ENCODE measurements around the gene LAD1.

The LAD1 gene

DNA sequence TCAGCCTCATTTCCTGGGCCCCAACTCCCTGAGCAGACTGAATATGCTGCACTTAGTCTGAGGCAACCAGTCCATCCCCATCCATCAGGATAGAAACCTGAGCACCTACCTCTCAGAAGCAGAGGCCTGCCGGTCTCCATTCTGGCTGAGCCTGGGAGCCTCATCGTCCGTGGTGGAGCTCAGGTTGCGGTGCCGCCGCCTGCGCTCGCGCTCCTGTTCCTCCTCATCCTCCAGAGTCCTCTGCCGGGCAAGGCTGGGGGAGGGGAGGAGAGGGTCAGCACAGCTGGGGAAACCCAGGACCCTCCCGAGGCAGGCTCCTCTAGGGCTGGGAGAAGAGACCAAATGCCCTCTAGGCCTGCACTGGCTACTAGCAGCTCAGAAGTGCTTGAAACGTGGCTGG, 10.1 kb downstream of the LAD1 start:
- DNase-seq, result no peak

DNA sequence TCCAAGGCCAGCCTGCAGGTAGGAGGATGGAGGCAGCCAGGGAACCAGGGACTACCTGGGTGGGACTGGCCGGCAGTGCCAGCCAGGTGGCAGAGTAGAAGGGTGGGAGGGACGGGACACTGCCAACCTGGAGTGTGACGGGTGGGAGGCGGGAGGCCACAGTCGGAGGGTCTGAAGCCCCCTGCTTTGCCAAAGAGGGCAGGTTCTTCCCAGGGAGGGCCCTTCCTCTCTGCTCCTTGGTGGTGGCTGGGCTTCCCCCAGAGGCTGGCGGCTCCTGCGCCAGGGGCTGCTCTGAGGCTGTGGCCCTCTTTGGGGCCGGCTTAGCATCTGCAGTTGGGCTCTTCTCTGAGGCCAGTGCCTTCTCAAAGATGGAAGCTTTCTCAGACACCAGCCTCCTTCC, 12.9 kb downstream of the LAD1 start:
- no peak for DNase-seq

DNA sequence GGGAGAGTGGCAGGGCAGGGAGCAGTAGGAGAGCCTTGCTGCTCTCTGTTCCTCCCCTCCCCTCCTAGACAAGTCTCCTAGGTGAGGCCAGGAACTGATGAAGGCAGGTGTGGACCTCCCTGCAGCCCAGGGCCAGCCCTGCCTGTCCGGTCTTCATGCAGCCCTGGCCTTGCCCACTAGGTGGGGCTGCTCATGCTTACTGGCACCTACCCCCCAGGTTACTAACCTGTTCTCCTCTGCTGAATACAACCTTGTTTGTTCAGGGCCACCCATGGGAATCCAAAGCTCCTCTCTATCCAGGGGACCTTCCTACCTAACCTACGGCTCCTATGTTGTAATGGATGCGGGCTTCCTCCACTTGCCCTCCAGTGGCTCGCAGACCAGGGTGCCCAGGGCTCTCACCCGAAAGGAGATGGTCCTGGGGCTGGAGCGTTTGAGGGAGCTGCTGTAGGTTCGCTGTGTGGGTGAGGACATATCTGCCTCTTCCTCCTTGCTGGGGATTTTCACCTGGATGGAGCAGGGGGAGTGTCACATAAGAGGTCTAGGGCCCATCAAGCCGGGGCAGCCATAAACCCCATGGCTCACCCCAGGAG, 13.7 kb downstream of the LAD1 start:
- DNase-seq, result no peak

DNA sequence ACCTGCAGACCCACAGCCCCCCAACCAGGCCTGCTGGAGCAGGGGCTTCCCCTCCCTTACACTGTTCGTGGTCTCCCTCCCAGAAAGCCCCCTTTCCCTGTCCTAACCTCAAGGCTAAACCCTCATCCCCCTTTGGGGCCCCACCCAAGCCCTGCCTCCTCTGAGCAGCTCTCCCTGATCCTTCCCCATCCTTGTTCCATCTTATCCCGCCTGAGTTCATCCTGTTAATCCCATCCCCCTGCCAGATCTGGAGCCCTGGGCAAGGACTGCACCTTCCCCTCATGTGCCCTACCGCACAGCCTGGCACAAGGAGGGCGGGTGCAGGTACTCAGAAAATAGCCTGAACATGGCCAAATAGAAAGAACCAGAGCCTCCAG, 14.7 kb downstream of the LAD1 start:
- DNase-seq, result no peak

DNA sequence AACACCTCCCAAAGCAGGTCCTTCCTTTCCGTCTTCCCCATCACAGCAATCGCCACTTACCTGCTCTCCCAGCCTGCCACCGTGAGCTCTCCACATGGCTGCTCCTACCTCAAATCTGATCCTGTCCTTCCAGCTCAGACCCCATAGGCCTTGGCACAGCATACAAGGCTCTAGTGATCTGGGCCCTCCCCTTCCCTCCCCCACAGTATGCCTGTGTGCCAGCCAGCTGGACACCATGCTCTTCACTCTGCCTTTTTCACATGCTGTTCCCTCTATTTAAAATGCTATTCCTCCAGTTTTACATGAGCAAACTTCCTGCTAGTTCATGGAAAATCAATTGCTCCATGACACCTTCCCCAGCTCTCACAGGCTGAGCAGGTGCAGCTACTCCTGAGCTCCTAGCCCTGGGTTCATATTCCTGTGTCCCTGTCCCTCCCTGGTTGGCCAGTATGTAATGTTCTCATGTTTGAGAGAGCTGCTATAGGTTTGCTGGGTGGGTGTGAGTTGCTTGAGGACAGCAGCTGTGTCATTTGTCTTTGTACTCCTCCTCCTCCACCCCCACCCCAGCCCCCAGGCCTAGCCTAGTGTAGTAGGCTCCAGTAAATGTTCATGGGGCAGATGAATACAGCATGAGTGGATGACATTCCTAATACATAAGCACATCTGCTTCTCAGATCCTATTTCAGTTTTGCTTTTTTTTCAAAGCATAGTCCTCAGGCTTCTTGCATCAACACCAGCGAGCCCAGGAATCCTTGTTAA, 15.3 kb downstream of the LAD1 start:
- DNase-seq, result no peak

DNA sequence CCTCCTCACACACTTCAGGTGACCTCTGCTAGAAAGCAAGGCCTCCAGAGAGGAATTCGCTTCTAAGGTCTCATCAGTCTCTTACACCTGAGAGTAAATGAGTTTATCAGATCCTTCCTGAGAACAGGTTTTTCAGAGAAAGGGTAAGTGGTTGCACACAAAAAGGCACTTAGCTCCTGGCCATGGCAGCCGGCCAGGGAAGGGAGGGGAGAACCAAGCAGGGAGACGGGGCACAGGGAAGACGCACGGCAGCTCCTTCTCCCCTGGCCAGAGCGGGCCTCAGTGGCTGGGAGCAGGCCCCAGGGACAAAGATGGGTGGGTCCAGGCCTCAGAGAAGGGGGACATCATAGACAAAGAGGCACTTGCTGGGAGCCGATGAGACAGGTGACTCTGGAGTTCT, 18.0 kb downstream of the LAD1 start:
- DNase-seq, result no peak

DNA sequence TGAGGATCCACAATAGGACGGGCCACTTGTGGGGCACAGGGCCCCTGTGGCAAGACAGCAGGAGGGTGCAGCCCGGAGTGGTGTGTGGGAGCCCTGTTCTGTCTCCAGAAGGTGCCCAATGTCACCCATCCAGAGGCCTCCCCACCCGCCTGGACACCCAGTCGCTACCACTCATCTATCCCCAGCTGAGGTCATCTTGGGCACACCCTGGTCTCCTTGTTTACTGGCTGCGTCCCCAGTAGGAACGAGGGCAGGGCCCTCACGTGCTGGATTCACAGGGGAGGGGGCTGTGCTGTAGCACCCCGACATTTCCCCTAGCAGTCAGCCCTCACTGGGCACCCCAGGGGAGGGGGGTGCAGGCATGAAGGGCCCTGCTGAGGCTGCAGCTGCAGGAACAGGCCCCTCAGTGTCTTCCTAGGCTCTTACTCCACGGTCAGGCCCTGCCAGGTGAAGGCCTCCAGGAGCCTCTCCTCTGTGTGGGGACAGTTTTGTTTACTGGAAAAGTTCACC, 19.3 kb downstream of the LAD1 start:
- no peak for DNase-seq

GRCh38 chr1:201378804-201379203, 20.3 kb downstream of the LAD1 start:
- DNase-seq, result no peak

GRCh38 chr1:201377611-201378092, 21.5 kb downstream of the LAD1 start, which contains the start of gene TNNT2:
TNNT2 (minus strand) TSS chr1:201377680; CDS start chr1:201373254, 4,426 bp downstream.
- DNase-seq, result no peak

DNA sequence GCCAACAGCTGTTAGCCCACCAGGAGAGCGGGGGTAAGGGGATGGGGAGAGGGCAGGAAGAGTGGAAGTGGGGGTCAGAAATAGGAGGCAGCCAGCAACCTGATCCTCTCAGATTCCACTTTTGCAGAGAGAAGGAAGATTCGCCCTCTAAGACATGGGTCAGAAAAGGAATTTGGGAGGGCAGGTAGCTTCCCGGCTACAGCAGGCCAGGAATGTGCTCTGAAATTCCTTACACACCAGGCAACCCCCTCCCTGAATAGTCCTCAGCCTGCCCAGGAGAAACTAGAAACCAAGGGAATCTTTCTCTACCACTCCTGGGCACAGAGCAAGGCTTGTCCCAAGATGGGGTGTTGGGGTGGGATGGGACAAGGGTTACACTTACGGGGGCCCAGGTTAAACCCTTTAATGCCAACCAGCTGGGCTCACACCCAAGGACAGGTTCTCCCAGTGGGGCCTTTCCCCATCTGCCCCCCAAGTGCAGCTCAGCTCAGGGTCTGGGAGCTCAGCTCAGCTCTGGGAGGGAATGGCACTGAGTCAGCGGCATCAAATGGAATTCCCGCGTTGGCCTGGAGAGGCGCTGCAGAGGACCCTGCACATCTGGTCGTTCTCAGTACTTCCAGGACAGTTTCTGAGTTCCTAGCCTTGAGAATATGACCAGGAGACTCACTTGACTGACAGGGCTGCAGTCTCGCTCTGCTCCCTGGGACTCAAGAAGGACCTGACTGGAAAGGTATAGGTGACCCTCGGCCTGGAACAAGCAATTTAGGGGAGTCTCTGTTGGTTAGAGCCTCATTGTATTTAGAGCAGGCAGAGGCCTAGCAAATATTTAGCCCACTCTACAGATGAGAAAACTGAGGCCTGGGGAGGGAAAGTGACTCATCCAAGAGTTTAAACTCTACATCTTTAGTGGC, 22.4 kb downstream of the LAD1 start:
- no peak for DNase-seq

DNA sequence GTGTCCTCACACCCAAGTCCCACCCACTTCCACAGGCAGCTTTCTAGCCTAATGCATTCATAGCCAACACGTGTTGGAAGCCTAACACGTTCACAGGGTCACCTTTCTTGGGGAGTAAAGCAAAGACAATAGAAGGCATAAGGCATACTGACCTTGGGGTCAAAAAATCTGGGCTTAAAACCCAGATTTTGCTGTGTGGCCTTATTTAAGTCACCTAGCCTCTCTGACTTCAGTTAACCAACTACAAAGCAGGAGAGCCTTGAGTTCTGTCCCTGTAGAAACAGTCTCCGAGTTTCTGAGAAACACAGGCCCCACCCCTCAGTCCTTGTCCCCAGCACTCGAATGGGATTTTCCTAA, 23.0 kb downstream of the LAD1 start:
- no peak for DNase-seq

DNA sequence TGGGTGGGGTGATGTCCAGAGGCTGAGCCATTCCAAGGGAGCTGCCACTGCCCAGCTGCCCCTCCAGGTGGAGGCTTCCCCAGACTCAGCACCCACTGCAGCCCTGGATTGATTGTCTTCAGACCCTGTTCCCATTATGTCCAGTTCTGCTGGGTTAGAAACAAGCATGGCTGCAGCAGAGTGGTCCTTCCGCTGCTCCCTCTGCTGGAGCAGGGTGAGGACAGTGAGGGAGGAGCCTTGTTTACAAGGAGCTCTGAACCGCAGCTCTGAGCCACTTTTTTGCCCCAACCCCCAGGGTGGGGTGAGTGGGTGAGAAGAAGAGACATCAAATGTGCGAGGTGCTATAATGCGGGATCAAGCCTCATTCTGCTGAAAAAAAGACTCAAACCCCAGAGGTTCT, 24.0 kb downstream of the LAD1 start:
- DNase-seq, result no peak

GRCh38 chr1:201374364-201374763, 24.8 kb downstream of the LAD1 start:
- DNase-seq, result no peak

DNA sequence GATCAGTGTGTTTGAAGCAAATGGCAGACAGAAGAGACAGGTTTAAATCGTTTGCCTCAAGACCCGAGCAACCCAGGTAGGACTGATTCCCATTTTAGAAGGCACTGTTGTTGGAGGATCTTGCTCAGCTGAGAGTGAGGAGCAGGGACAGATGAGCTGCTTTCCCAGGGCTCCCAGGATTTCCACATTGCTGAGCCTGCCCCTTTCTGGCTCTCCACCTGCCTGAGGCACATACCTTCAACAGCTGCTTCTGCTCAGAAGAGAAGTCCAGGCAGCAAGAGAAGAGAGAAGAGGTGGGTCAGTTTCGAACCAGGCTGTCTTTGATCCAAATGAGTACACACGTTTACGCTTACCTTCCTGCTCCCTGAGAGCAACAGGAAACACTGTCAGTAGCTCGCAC, 27.3 kb downstream of the LAD1 start:
- DNase-seq, result no peak

DNA sequence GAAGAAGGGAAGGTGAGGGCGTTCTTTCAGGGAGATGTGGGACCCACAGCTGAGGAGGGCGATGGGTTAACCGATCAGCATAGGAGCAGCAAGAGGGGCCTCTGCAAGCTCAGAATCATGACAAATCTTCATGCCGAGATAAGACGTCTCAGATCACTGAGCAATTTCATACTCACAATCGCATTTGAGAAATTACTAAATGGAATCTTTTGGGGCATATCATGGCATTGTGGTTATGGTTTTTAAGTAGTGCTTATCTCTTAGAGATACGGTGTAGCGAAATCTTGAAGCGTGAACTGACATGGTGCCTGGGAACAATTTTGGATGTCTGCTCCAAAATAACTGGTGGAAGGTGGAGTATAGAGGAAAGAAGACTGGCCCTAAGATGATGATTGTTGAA, 27.8 kb downstream of the LAD1 start:
- DNase-seq, result no peak

DNA sequence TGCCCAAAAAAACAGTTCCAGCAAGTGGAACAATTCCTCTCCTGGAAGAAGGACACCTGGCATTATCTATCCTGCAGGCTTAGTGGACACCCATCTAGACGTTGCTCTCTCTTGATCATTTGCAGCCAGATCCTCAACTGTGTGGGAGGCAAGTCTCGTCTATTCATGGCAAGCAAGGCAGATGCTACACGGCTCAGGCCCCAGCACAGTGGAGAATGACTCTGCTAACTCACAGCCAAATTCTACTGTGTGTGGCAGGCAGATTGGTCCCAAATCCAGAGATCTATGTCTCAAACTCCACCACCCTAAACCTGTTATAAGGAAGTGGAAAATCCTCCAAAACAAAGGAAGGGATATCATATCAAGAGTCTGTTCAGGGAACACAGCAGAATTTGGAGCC, 28.6 kb downstream of the LAD1 start:
- no peak for DNase-seq

- DNase-seq, result no peak
Observed at GRCh38 chr1:201369209-201369608, 29.9 kb downstream of the LAD1 start.

GRCh38 chr1:201366696-201367095, 32.4 kb downstream of the LAD1 start:
- DNase-seq, result no peak

- no peak for DNase-seq
Observed at GRCh38 chr1:201365251-201365650, 33.9 kb downstream of the LAD1 start.

DNA sequence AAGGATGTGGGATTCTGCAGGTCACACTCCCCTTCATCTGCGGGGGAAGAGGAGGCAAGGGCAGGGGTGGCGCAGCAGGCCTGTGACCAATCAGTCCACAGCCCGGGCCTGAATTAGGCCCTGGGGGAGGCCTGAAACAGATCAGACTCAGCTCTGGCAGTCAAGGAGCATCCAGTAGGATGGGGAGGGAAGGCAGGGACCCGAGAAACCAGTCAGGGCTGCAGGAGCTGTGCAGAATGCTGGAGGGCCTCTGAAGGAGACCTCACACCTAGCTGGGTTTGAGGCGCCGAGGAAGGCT, 34.4 kb downstream of the LAD1 start:
- no peak for DNase-seq

- no peak for DNase-seq
Observed at GRCh38 chr1:201363467-201363866, 35.7 kb downstream of the LAD1 start.

GRCh38 chr1:201362906-201363305, 36.2 kb downstream of the LAD1 start:
- DNase-seq, result no peak

GRCh38 chr1:201361652-201362504, 37.2 kb downstream of the LAD1 start:
- DNase-seq, result no peak

Measured in effector CD8-positive, alpha-beta T cell (primary cell).